HEK293 (cell line): Measurements from ENCODE around the gene CRIM1.

Experiments used
- CTCF ChIA-PET: fragments of 350-600 bp; formaldehyde crosslinking; extraction: SDS; loops from one replicate; lab custom pipeline; 2021; ENCODE audit warnings: antibody characterized with exemption; lab: Yijun Ruan, JAX
- POLR2A ChIA-PET: fragments of 300-600 bp; formaldehyde crosslinking; extraction: SDS; loops from one replicate; lab custom pipeline; 2020; ENCODE audit warnings: antibody characterized with exemption, inconsistent platforms; lab: Yijun Ruan, JAX
- H3K27ac ChIP-seq: fragments of 200-500 bp; sonication (Bioruptor generic); 2 replicates; pipeline ENCODE4 v1.5.1; 2014; ENCODE audit warnings: low read depth, low read length, control low read depth, inconsistent platforms; ENCODE audit errors: extremely low read depth
- H3K36me3 ChIP-seq, 2 experiments: fragments of 200-500 bp in 1 of 2; sonication (Bioruptor generic) in 1 of 2; 1 replicate in 1 of 2; 2 replicates in 1 of 2; pipeline ENCODE4 v1.5.1; 2014 to 2017; ENCODE audit warnings: inconsistent platforms in 2 of 2, low read length in 2 of 2; ENCODE audit not compliant: control insufficient read depth in 2 of 2, insufficient read depth in 1 of 2
- H3K4me1 ChIP-seq: fragments of 200-500 bp; sonication (Bioruptor generic); 2 replicates; pipeline ENCODE4 v1.5.1; 2014; ENCODE audit warnings: mild to moderate bottlenecking, low read length, inconsistent platforms; ENCODE audit not compliant: control insufficient read depth, insufficient read depth
- H3K4me3 ChIP-seq: 2 replicates; pipeline ENCODE4 v1.5.1; 2011; ENCODE audit warnings: low read depth, mild to moderate bottlenecking, control low read depth, low read length, moderate library complexity
- H3K9me3 ChIP-seq: fragments of 200-500 bp; sonication (Bioruptor generic); 2 replicates; pipeline ENCODE4 v1.5.1; 2014; ENCODE audit warnings: low read depth, low read length, inconsistent platforms; ENCODE audit not compliant: control insufficient read depth, insufficient read depth
- EGR2 ChIP-seq: fragments of 450-650 bp; formaldehyde crosslinking; IDR thresholded peaks from 2 replicates; pipeline ENCODE4 v1.5.1; 2016; ENCODE audit warnings: low read depth, missing biosample characterization, missing genetic modification characterization
- OVOL3 ChIP-seq: fragments of 450-650 bp; formaldehyde crosslinking; IDR thresholded peaks from 2 replicates; pipeline ENCODE4 v1.5.1; 2016; ENCODE audit warnings: missing biosample characterization, missing genetic modification characterization
- PBX3 ChIP-seq: sonication (generic); formaldehyde crosslinking; IDR thresholded peaks from 2 replicates; pipeline ENCODE4 v1.8.1; 2022; ENCODE audit warnings: mild to moderate bottlenecking, moderate library complexity, missing genetic modification reagents
- PRDM4 ChIP-seq: fragments of 450-650 bp; formaldehyde crosslinking; IDR thresholded peaks from 2 replicates; pipeline ENCODE4 v1.5.1; 2017; ENCODE audit warnings: missing biosample characterization, missing genetic modification characterization
- RBAK ChIP-seq: fragments of 450-650 bp; formaldehyde crosslinking; IDR thresholded peaks from 2 replicates; pipeline ENCODE4 v1.5.1; 2016; ENCODE audit warnings: missing biosample characterization, missing genetic modification characterization
- SP2 ChIP-seq: fragments of 450-650 bp; formaldehyde crosslinking; IDR thresholded peaks from 2 replicates; pipeline ENCODE4 v1.5.1; 2016; ENCODE audit warnings: missing biosample characterization, missing genetic modification characterization
- SP7 ChIP-seq: fragments of 450-650 bp; formaldehyde crosslinking; IDR thresholded peaks from 2 replicates; pipeline ENCODE4 v1.5.1; 2016; ENCODE audit warnings: missing biosample characterization, missing genetic modification characterization
- TCF7L2 ChIP-seq: IDR thresholded peaks from 2 replicates; pipeline ENCODE4 v1.6.1; 2011; ENCODE audit warnings: low read depth, mild to moderate bottlenecking, inconsistent platforms, low read length, moderate library complexity, borderline replicate concordance
- ZBTB6 ChIP-seq: fragments of 450-650 bp; formaldehyde crosslinking; IDR thresholded peaks from 2 replicates; pipeline ENCODE4 v1.5.1; 2017; ENCODE audit warnings: missing biosample characterization, missing genetic modification characterization
- ZFP3 ChIP-seq: fragments of 450-650 bp; formaldehyde crosslinking; IDR thresholded peaks from 2 replicates; pipeline ENCODE4 v1.5.1; 2016; ENCODE audit warnings: low read depth, missing biosample characterization, missing genetic modification characterization
- ZFP37 ChIP-seq: fragments of 450-650 bp; formaldehyde crosslinking; IDR thresholded peaks from 2 replicates; pipeline ENCODE4 v1.5.1; 2016; ENCODE audit warnings: missing biosample characterization, missing genetic modification characterization
- ZNF138 ChIP-seq: fragments of 450-650 bp; formaldehyde crosslinking; IDR thresholded peaks from 2 replicates; pipeline ENCODE4 v1.5.1; 2016; ENCODE audit warnings: missing biosample characterization, missing genetic modification characterization, borderline replicate concordance
- ZNF140 ChIP-seq: fragments of 450-650 bp; formaldehyde crosslinking; IDR thresholded peaks from 2 replicates; pipeline ENCODE4 v1.5.1; 2016; ENCODE audit warnings: missing biosample characterization, missing genetic modification characterization
- ZNF202 ChIP-seq: fragments of 450-650 bp; formaldehyde crosslinking; IDR thresholded peaks from 2 replicates; pipeline ENCODE4 v1.5.1; 2016; ENCODE audit warnings: missing biosample characterization, missing genetic modification characterization, borderline replicate concordance
- ZNF473 ChIP-seq: fragments of 450-650 bp; formaldehyde crosslinking; IDR thresholded peaks from 2 replicates; pipeline ENCODE4 v1.5.1; 2017; ENCODE audit warnings: missing biosample characterization, missing genetic modification characterization
- ZNF518A ChIP-seq: fragments of 450-650 bp; formaldehyde crosslinking; conservative IDR thresholded peaks from 2 replicates; pipeline ENCODE4 v1.5.1; 2016; ENCODE audit warnings: low read depth, missing biosample characterization, missing genetic modification characterization
- ZNF596 ChIP-seq: fragments of 450-650 bp; IDR thresholded peaks from 2 replicates; pipeline ENCODE4 v1.5.0; 2018; ENCODE audit warnings: missing biosample characterization, mild to moderate bottlenecking, missing genetic modification characterization, moderate library complexity
- ZNF645 ChIP-seq: fragments of 450-650 bp; formaldehyde crosslinking; IDR thresholded peaks from 2 replicates; pipeline ENCODE4; 2016; ENCODE audit warnings: missing biosample characterization, missing genetic modification characterization
- ZXDB ChIP-seq: fragments of 450-650 bp; formaldehyde crosslinking; IDR thresholded peaks from 2 replicates; pipeline ENCODE4 v1.5.1; 2016; ENCODE audit warnings: missing biosample characterization, missing genetic modification characterization

CRIM1 gene

GRCh38 chr2:36484454-36484853 is 128.9 kb downstream of the CRIM1 start (continued):
- no peak for TF ChIP-seq ZNF473 (tag by site-specific recombination)
- TF ChIP-seq, all 188 proteins: peak for 0

- Histone ChIP-seq H3K27ac (no peak overlapping the region), H3K36me3 (peaks cover 0 to 27% of the 10 kb centered on the region in 2 experiments; a peak in 1 of 3 replicates)
- CTCF ChIA-PET: no interaction called here
These were observed 129.9 kb downstream of the CRIM1 start for GRCh38 chr2:36485521-36485920.

GRCh38 chr2:36486521-36487044 is 131.0 kb downstream of the CRIM1 start:
- Histone ChIP-seq H3K27ac (no peak overlapping the region), H3K4me1 (no peaks in the 10 kb centered on the region), H3K36me3 (peaks cover 0 to 17% of the 10 kb centered on the region in 2 experiments; a peak in 1 of 3 replicates), H3K4me3 (no peak overlapping the region), H3K9me3 (no peaks in the 10 kb centered on the region)
- POLR2A ChIA-PET: interaction anchor here (0.7 to 0.9 kb wide), 2 partner anchors 83 to 130 kb away, joined by 3 read pairs; partner anchors contain the start of gene CRIM1
- TF ChIP-seq EGR2 (tag by site-specific recombination) (no peak), ZNF596 (no peak), ZNF202 (tag by site-specific recombination) (no peak), ZNF518A (no peak), ZFP3 (tag by site-specific recombination) (no peak), ZNF138 (no peak), ZXDB (tag by site-specific recombination) (no peak), OVOL3 (no peak), PBX3 (CRISPR knock-in tag) (no peak), TCF7L2 (no peak), PRDM4 (tag by site-specific recombination) (no peak), ZNF140 (tag by site-specific recombination) (no peak), SP7 (tag by site-specific recombination) (no peak), RBAK (tag by site-specific recombination) (no peak), ZFP37 (tag by site-specific recombination) (no peak)
- CTCF ChIA-PET: interaction anchor here (1.0 to 1.1 kb wide), 2 partner anchors 27 to 178 kb away, joined by 3 read pairs; no protein-coding TSS in a partner anchor

More at GRCh38 chr2:36485521-36485920, 129.9 kb downstream of the CRIM1 start:
- Histone ChIP-seq H3K4me3 (no peak overlapping the region), H3K9me3 (no peaks in the 10 kb centered on the region), H3K4me1 (no peaks in the 10 kb centered on the region)
- POLR2A ChIA-PET: no interaction called here
- no peak for TF ChIP-seq SP2
- no peak for TF ChIP-seq ZBTB6
- TF ChIP-seq ZNF645 (tag by site-specific recombination): no peak
- TF ChIP-seq, all 188 proteins: peak for 0
